ENCODE measurements around the gene PTTG1IP.

GRCh38 chr21:44867999-44868700, 5.3 kb downstream of the PTTG1IP start:
- TF ChIP-seq CTCF (optimal IDR thresholded peaks at IDR 0.05 in 1 of 3, IDR thresholded peaks at IDR 0.05 in 1 of 3, conservative IDR thresholded peaks at IDR 0.05 in 1 of 3; ENCODE audit: extremely low read depth in 1 of 3, insufficient read depth in 2 of 3, low read length in 3 of 3) = no peak
- TF ChIP-seq EZH2 (IDR thresholded peaks at IDR 0.05; ENCODE audit: low read length) = no peak
